Thyroid gland (tissue), 4 donors: ENCODE data around the gene ADCY10. TPM values are rescaled to one million over a fixed set of nuclear protein-coding genes. Genes with fewer than 3 reads are reported as not detected.

ENCODE experiments used
- DNase-seq, 2 donors: peaks; one replicate each; pipeline ENCODE4 v3.0.0-alpha.2; 2019
- H3K27ac ChIP-seq, 3 donors: fragments of 200-600 bp; sonication (generic); 1 replicate in 2 of 3; 2 replicates in 1 of 3; pipeline ENCODE4 v1.5.1; 2016 to 2019; ENCODE audit warnings: mild to moderate bottlenecking in 1 of 3, moderate library complexity in 1 of 3
- H3K27me3 ChIP-seq: fragments of 200-600 bp; sonication (generic); one replicate; pipeline ENCODE4 v1.5.1; 2019
- H3K36me3 ChIP-seq, 2 donors: fragments of 200-600 bp; sonication (generic); one replicate each; pipeline ENCODE4 v1.5.1; 2016 to 2019
- H3K4me1 ChIP-seq, 2 donors: fragments of 200-600 bp; sonication (generic); one replicate each; pipeline ENCODE4 v1.5.1; 2017 to 2019
- H3K4me3 ChIP-seq, 3 donors: fragments of 200-600 bp; sonication (generic); replicated peaks in 1 of 3; 1 replicate in 2 of 3; 2 replicates in 1 of 3; pipeline ENCODE4 v1.5.1; 2016; ENCODE audit warnings: mild to moderate bottlenecking in 1 of 3
- H3K9me3 ChIP-seq: fragments of 200-600 bp; sonication (generic); one replicate; pipeline ENCODE4 v1.5.1; 2017
- POLR2A ChIP-seq, 2 donors: fragments of 450-650 bp; IDR thresholded peaks; one replicate each; pipeline ENCODE4 v1.6.1; 2017; ENCODE audit warnings: antibody characterized with exemption in 2 of 2, mild to moderate bottlenecking in 2 of 2, moderate library complexity in 1 of 2
- WGBS, 2 donors: methylation state at CpG; one replicate each; pipeline ENCODE4 v1.1.5; 2017; 5-methylcytosine and 5-hydroxymethylcytosine counted together
- intact Hi-C: fragments of 100-400 bp; cut with DNase I; formaldehyde crosslinking; loops from one replicate; pipeline ENCODE4 v1.15.1; 2023
- total RNA-seq, 4 donors: library from RNA; depleted of rRNA; stranded (reverse); fragments of >200 nt; gene quantifications; one replicate each; pipeline ENCODE4 v1.2.3, GENCODE V29; 2016
- TF ChIP-seq, protein P1 (sequence below), 6 experiments: fragments of 200-600 bp in 3 of 6; fragments of 450-650 bp in 3 of 6; sonication (generic) in 3 of 6; IDR thresholded peaks; one replicate each; pipeline ENCODE4 v1.5.1; 2016 to 2019; ENCODE audit warnings: antibody characterized with exemption in 6 of 6, mild to moderate bottlenecking in 2 of 6, inconsistent platforms in 1 of 6, moderate library complexity in 1 of 6

Gene ADCY10
- total RNA-seq, 4 donors from 2014 or later, result 0.15 to 0.45 (median 0.40) TPM; not detected in 1

DNA sequence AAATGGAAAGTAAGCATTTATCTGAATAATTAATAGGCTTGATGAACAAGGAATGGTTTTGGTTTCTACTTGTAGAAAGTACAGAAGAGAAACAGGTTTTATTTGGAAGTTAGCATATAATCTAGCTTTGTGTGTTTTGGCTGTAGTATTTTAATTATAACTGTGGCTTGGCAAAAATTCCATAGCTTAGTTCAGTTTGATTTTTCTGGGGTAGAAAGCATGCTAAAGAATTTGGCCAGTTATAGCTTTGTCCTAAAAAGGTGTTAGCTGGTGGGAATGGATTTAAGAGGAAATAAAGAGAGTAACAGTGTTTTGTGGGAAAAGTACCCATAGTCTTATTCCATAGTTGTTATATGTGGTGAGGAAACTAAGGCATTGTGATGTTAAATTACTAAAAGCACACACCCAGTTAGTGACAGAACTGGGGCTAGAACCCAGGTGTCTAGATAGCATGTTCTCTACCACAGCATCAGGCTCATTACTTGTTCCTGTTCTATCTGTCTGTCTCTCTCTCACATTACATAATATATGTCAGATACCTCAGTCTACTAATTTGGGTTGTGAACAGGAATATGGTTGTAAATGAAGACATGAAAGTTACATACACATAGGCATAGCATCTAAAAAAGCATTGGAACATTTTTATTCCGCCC lies 137.2 kb downstream of the ADCY10 start:
- intact Hi-C loops, result no loop called here
- WGBS, 2 donors, result 91 to 100% methylated on average over 1 of the region's 1 CpG
- H3K36me3 ChIP-seq, result no peaks in the 10 kb centered on the region

DNA sequence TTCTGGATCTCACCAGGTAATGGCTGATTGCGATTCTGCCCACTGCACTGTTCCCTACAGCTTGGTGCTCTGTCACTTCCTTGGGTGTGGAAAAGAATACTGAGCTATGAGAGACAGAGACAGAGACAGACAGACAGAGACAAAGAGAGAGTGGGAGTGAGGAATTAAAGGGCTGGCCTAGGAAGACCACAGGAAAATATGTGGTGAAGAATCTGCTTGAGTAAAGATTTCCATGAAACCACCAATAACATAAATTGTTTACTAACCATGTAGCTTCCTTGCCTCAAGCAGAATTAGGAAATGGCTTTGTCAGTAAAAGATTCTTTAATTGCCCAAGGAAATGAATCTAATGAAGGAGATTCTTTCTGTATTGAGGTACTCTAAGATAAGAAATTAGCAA lies 137.8 kb downstream of the ADCY10 start:
- WGBS, 2 donors, result 94 to 96% methylated on average over 1 of the region's 1 CpG
- no peak for TF ChIP-seq POLR2A (IDR thresholded peaks at IDR 0.05)
- TF ChIP-seq, protein P1, sequence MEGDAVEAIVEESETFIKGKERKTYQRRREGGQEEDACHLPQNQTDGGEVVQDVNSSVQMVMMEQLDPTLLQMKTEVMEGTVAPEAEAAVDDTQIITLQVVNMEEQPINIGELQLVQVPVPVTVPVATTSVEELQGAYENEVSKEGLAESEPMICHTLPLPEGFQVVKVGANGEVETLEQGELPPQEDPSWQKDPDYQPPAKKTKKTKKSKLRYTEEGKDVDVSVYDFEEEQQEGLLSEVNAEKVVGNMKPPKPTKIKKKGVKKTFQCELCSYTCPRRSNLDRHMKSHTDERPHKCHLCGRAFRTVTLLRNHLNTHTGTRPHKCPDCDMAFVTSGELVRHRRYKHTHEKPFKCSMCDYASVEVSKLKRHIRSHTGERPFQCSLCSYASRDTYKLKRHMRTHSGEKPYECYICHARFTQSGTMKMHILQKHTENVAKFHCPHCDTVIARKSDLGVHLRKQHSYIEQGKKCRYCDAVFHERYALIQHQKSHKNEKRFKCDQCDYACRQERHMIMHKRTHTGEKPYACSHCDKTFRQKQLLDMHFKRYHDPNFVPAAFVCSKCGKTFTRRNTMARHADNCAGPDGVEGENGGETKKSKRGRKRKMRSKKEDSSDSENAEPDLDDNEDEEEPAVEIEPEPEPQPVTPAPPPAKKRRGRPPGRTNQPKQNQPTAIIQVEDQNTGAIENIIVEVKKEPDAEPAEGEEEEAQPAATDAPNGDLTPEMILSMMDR (IDR thresholded peaks at IDR 0.05), result no peak
- Histone ChIP-seq H3K36me3 (no peaks in the 10 kb centered on the region), H3K4me1 (no peaks in the 10 kb centered on the region), H3K27me3 (no peaks in the 10 kb centered on the region), H3K9me3 (no peaks in the 10 kb centered on the region), H3K27ac (no peak overlapping the region), H3K4me3 (no peak overlapping the region)
- intact Hi-C loops, result no loop called here
- no peak for DNase-seq

More for the DNA sequence above, 137.2 kb downstream of the ADCY10 start:
- no peak for DNase-seq
- no peak overlapping the region for H3K4me3 ChIP-seq
- no peaks in the 10 kb centered on the region for H3K27me3 ChIP-seq
- H3K9me3 ChIP-seq, result no peaks in the 10 kb centered on the region
- H3K4me1 ChIP-seq, result no peaks in the 10 kb centered on the region
- H3K27ac ChIP-seq, result no peak overlapping the region
- TF ChIP-seq, protein P1 (IDR thresholded peaks at IDR 0.05), result no peak
- no peak for TF ChIP-seq POLR2A (IDR thresholded peaks at IDR 0.05)

DNA sequence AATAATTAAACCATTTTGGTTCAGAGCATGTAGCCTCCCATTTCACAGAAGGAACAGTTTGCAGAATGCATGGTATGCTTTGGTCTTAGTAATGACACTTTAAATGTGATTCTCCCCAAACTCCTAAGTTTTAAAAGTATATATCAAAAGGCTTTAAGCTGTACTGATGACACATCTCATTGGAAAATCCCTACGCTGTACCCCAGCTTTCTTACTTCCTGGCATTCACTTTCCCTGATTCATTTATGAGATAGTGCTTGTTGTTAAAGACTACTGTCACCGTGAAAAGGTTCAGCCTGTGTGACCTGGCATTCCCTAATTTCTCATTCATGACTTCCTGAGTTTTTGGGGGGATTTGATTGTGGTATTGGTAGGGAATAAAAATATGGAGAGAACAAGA lies 138.8 kb downstream of the ADCY10 start:
- Histone ChIP-seq H3K36me3 (no peaks in the 10 kb centered on the region), H3K9me3 (no peaks in the 10 kb centered on the region), H3K4me3 (no peak overlapping the region), H3K4me1 (no peaks in the 10 kb centered on the region), H3K27ac (no peak overlapping the region), H3K27me3 (no peaks in the 10 kb centered on the region)
- intact Hi-C loops, result no loop called here
- 81 to 83% methylated on average over 2 of the region's 2 CpGs for WGBS, 2 donors
- DNase-seq, result no peak
- TF ChIP-seq, protein P1 (IDR thresholded peaks at IDR 0.05), result no peak
- TF ChIP-seq POLR2A (IDR thresholded peaks at IDR 0.05), result no peak

DNA sequence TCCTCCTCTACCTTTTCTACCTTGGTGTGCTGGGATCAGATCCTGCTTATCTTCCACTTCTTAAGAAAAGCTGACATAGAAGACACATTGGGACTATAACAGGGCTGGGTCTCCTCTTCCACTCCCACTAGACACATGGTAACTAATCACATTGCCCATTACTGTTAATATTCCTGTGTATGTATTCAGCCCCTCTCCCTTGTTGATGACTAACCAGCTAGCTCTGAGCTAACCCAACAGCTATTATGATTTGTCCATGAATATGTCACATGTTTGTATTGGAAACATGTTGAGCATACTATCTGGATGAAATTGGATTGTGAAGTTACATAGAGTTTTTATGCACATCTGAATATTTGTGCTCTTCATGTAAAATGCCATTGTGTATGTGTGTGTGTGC lies 139.2 kb downstream of the ADCY10 start:
- TF ChIP-seq POLR2A (IDR thresholded peaks at IDR 0.05), result no peak
- TF ChIP-seq, protein P1 (IDR thresholded peaks at IDR 0.05), result no peak
- no peaks in the 10 kb centered on the region for H3K36me3 ChIP-seq

DNA sequence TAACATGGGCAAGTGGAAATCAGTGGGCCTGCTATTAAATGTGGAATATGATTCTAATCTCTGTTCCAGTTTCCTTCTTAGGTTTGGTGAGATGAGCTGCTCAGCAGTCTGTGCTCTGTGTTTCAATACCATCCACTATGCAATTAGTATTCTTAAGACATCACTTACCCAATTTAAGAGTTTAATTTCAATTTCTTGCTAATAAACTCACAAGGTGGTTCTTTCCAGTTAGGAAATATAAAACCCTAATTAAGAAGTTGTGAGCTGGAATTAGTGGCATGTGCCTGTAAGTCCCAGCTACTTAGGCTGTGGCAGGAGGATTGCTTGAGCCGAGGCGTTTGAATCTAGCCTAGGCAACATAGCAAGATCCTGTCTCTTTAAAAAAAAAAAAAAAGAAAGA lies 140.4 kb downstream of the ADCY10 start:
- Histone ChIP-seq H3K9me3 (no peaks in the 10 kb centered on the region), H3K27me3 (no peaks in the 10 kb centered on the region), H3K4me1 (no peaks in the 10 kb centered on the region), H3K4me3 (no peak overlapping the region), H3K27ac (no peak overlapping the region), H3K36me3 (no peaks in the 10 kb centered on the region)
- DNase-seq, result no peak
- 94 to 95% methylated on average over 2 of the region's 2 CpGs for WGBS, 2 donors
- intact Hi-C loops, result no loop called here
- no peak for TF ChIP-seq POLR2A (IDR thresholded peaks at IDR 0.05)
- TF ChIP-seq, protein P1 (IDR thresholded peaks at IDR 0.05), result no peak

More for the DNA sequence above, 139.2 kb downstream of the ADCY10 start:
- Histone ChIP-seq H3K4me1 (no peaks in the 10 kb centered on the region), H3K9me3 (no peaks in the 10 kb centered on the region), H3K4me3 (no peak overlapping the region), H3K27ac (no peak overlapping the region), H3K27me3 (no peaks in the 10 kb centered on the region)
- no peak for DNase-seq
- intact Hi-C loops, result no loop called here
